Stimulated activated CD4-positive, alpha-beta T cell treated with anti-CD3 and anti-CD28 coated beads, Interleukin-4, amount 100 ng/mL, for 48 hours (primary cell): ENCODE data around the gene TUBA1C.
"Not testable (repeated sequence)": the region's sequence is repeated elsewhere in the genome, so short reads cannot be mapped to it uniquely, and the experiment has no call there.

ENCODE experiments used
- DNase-seq, 2 donors: peaks; one replicate each; pipeline ENCODE4 v3.0.0-alpha.2; 2020; ENCODE audit warnings: low read depth in 2 of 2

TUBA1C gene

DNA sequence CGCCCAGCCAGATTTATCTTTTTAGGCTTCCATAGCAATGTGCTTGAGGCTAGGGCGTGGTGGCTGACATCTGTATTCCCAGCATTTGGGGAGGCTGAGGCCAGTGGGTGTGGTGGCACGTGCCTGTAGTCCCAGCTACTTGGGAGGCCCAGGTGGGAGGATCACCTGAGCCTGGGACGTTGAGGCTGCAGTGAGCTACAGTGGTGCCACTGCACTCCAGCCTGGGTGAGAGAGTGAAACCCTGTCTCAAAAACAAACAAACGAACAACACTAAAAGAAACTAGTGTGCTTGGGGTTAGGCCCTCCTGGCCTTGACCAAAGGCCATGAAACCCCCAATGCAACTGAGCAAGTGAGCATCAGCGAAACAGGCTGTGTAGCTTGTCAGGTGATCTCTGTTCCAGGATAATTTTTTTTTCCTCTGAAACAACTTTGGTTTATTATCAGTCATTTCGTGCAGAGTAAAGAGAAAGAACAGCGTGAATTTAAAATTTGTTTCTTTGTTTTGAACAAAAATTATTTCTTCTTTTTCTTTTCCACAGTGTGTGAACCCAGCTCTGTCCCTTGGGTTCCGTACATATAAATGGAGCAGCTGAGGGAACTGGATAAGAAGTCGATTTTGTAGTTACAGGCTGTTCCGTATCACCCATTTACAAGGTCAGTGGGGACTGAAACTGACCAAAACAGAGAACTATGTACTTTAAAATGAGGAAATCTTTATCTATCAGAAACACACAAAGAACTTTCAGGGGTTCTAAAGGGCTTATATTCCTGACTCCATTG lies 8.8 kb upstream of the TUBA1C start:
- no peak for DNase-seq

DNA sequence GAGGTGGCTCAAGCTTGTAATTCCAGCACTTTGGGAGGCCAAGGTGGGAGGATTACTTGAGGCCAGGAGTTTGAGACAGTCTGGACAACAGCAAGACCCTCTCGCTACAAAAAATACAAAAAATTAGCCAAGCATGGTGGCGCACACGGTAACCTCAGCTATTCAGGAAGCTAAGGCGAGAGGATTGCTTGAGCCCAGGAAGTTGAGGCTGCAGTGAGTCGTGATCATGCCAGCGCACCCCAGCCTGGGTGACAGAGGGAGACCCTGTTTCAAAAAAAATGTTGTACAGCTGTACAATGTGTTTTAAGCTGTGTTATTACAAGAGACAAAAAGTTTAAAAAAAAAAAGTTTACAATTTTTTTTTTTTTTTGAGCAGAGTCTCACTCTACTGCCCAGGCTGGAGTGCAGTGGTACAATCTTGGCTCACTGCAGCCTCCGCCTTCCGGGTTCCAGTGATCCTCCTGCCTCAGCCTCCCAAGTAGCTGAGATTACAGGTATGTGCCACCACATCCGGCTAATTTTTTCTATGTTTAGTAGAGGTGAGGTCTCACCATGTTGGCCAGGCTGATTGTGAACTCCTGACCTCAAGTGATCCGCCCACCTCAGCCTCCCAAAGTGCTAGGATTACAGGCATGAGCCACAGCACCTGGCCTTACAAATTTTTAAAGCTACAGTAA lies 7.2 kb upstream of the TUBA1C start:
- not testable (repeated sequence) for DNase-seq

DNA sequence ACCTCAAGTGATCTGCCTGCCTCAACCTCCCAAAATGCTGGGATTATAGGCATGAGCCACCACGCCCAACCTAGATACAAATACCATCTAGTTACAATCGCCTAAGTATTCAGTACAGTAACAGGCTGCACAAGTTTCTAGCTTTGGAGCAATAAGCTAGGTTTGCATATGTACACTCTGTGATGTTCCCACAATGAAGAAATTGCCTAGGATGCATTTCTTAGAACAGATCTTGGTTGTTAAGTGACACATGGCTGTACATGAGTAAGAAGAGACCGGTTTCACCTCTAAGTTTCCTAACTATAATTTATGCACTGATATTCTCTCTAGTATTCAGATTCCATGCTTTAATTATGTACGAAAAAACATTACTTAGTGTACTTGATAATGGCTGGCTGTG lies 5.4 kb upstream of the TUBA1C start:
- no peak for DNase-seq

DNA sequence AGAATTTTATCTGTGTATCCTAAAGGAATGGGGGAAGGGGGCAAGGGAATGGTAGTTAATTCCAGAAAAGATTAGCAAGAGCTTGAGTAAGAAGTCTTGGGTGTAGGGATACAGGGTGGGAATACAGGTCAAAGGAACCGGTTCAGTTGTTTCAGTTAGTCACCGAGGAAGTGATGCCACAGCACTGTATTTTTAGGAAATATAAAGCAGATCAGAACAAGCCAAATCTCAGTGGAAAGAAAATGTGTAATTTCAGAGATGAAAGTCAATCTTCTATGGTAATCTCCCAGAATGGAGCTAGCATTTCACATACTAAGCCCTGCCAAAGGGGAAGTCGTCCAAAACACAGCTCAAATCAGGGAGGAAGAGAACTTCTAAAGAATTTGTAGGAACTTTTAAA lies 4.7 kb upstream of the TUBA1C start:
- no peak for DNase-seq

DNA sequence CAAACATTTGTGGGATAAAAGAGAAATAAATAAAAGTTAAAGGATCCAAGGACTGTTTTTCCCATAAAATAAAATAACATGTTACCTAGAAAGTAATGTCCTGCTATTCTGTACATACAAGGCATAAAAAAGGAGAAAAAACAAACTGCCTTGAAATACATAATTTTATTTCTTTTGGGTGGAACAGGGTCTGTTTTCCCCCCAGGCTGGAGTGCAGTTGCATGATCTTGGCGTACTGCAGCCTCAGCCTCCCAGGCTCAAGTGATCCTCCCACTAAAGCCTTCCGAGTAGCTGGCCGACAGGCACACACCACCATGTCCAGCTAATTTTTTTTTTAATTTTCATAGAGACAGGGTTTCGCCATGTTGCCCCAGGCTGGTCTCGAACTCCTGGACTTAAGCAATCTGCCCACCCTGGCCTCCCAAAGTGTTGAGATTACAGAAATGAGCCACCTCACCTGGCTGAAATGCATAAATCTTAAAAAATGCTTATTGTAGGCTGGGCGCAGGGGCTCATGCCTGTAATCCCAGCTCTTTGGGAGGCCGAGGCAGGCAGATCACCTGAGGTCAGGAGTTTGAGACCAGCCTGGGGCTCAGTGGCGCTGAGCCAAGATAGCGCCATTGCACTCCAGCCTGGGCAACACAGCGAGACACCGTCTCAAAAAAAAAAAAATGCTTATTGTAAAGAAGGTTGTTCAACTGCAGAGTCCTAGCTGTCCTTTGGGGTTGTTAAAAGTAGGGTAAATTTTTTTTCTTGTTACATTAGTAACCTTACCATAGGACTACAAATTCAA lies 4.1 kb upstream of the TUBA1C start:
- no peak for DNase-seq

DNA sequence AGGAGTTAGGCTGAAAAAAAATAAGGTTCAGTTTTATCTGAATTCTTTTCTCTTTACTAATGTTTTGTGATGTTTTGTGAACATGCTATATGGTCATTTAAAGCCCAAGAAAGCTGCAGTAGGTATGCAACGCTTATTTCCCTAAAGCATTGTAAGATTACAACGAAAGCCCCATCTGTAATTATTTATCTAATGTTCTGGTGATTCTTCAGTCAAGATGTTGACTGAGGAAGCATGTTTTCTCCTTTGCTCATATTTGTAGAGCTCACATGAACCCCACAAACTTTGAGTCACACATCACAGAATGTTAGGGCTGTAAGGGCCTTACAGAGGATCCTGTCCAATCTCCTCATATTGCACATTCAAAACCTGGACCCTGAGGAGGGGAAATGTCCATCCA lies 3.2 kb upstream of the TUBA1C start:
- no peak for DNase-seq

DNA sequence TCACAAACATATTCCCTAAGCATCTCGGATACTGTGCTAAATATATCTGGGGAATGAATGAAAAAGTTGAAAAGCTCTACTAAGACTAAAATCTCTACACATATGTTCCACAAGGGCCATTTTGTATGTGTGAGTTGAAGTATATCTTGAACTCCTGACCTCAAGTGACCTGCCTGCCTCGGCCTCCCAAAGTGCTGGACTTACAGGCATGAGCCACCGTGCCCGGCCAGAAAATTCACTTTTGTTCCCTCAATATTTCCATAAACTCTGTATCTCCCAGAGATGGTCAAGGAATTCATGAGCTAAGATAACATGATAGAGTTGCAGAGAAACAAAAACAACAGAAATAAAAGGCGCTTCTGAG lies 1.5 kb upstream of the TUBA1C start:
- no peak for DNase-seq

DNA sequence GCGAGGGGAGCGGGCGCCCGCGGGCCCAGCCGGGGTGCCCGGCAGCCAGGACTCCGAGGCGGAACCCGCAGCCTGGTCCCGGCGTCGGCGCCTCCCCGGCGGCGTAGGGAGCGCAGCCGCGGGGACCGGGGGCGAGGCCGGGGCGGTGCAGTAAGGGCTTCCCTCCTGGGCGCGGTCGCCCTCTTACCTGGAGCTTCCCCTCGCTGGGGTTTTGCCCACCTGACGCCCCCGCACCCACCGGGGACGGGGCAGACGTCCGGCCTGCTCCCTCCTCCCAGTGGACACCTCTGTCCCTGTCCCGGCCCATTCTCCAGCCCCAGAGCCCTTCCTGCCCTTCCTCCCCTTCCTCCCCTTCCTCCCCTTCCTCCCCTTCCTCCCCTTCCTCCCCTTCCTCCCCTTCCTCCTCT lies 413 bp upstream of the TUBA1C start:
- DNase-seq, result peak; percentile 37 to 39

DNA sequence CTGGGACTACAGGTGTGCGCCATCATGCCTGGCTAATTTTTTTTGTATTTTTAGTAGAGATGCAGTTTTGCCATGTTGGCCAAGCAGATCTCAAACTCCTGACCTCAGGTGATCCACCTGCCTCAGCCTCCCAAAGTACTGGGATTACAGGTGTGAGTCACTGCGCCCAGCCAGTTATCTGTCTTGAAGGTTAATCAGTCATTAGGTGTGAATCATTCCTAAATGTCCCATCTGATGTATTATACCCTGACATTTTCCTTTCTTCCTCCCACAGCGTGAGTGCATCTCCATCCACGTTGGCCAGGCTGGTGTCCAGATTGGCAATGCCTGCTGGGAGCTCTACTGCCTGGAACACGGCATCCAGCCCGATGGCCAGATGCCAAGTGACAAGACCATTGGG lies 4.3 kb downstream of the TUBA1C start:
- DNase-seq, result not testable (repeated sequence)

DNA sequence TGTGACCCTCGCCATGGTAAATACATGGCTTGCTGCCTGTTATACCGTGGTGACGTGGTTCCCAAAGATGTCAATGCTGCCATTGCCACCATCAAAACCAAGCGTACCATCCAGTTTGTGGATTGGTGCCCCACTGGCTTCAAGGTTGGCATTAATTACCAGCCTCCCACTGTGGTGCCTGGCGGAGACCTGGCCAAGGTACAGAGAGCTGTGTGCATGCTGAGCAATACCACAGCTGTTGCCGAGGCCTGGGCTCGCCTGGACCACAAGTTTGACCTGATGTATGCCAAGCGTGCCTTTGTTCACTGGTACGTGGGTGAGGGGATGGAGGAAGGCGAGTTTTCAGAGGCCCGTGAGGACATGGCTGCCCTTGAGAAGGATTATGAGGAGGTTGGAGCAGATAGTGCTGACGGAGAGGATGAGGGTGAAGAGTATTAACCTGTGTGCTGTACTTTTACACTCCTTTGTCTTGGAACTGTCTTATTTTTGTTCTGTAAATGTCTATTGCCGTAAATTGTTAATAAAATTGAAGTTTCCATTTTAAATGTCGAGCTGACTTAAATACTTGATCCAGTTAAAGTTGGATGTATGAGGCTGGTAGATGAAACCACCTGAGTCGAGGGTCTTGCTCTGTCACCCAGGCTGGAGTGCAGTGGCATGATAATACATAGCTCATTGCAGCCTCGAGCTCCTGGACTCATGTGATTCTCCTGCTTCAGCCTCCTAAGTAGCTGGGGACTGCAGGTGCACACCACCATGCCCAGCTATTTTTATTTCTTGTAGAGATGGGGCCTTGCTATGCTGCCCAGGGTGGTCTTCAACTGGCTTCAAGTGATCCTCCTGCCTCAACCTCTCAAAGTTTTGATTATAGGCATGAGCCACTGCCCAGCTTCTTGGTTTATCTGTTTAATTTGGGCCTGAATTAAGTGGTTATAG lies 8.2 kb downstream of the TUBA1C start:
- DNase-seq, result no peak

DNA sequence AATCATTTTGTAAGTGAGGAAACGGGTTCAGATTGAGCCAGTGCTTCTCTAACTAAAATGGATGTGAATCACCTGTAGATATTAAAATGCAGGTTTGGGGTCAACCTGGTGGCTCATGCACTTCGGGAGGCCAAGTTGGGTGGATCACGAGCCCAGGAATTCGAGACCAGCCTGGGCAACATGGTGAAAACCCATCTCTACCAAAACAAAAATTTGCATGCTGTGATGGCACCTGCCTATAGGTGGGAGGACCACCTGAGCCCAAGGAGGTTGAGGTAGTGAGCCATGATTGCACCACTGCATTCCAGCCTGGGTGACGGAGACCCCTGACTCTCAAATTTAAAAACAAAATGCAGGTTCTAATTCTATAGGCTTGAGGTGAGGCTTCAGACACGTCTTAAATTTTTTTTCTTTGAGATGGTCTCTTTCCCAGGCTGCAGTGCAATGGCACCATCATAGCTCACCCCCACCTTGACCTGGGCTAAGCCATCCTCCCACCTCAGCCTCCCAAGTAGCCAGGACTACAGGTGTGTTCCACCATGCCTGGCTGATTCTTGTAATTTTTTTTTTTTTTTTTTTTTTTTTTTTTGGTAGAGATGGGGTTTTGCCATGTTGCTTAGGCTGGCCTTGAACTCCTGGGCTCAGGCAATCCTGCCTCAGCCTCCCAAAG lies 9.0 kb downstream of the TUBA1C start:
- DNase-seq, result no peak

DNA sequence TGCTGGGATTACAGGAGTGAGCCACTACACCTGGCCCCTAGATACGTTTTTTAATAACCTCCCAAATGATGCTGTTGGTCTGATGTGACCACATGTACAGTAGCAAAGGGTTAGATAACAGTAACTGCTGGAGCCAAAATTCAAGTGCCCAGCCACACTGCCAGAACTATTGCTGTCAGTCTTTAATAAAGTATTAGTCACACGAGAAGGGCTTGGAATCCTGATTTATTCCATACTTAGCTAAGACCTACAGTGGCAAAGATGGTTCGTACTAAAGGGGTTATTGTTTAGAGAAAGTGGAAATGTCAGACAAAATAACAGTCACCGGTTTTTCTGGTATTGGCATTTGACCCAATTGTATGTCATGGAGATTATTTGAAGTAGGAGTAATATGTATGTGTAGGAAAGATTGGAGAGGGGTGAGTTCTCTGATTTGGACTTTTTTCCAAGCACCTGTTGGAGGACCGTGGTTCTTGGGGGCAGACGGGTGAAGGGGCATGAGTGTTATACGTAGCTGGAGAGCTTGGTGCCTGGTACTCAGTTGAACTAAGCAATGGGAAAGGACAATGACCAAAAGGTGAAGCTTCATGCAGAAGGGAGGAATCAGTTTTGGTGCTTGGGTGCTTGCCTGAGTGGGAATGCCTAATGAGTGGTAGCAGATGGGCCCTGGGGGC lies 9.7 kb downstream of the TUBA1C start:
- no peak for DNase-seq

DNA sequence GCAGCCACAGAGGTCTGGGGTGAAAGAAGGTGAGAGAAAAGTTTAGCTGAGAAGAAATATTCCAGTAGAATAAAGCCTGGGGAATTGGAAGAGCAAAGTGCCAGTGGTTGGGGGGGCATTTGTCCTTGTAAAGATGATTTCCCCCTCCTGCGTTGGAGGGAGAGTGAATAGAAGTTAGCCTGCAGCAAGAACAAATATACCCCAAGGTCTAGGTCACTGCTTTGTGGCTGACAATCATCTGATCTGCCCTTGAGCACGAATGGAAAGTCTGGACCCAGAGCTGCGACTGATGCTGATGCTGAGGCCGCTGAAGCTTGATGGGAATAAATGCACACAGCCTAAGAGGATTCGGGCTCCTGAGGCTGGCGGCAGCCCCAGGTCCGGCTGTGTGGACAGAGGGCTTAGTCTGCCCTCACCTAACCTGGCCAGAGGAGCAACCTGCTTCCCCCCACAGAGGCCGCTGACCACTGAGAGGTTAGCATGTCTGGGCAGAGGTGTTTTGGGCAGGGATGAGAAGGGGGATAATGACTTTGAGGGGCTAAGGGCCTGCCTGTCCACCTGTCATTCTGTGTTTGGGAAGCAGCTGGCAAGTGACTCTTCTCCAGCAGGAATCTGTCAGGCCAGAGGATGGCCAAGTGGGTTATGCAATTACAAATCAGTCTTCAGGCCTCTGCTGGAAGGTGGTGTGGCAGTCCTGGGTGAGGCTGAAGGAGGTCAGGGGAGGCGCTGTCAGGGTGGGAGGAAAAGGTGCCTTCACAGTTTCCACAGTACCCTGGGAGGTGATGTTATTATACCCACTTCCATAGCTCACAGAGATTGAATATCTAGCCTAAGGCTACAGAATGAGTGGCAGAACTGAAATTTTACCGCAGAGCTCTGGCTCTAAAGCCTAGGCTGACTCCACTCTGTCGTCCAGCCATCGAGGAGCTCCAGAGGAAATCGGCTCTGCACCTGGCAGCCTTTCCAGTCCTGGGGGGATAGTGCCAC lies 11.7 kb downstream of the TUBA1C start:
- no peak for DNase-seq

DNA sequence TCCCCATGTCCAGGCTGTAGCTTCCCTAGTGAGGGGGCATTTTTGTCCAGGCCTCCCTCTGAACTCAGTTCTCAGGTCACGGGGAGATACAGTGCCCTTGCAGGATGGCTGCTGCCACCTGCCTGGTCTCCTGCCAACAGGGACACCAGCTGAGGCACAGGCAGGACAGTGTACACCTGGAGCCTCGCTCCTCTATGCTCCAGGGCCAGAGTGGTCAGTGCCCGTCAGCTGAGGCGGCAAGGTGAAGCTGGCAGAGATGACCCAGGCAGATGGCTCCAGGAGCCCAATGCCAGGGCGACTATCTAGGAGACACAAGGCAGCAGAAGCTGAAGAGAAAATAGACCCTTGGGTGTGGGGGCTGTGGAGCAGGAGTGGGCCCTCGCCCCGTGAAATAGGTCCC lies 12.6 kb downstream of the TUBA1C start:
- no peak for DNase-seq

DNA sequence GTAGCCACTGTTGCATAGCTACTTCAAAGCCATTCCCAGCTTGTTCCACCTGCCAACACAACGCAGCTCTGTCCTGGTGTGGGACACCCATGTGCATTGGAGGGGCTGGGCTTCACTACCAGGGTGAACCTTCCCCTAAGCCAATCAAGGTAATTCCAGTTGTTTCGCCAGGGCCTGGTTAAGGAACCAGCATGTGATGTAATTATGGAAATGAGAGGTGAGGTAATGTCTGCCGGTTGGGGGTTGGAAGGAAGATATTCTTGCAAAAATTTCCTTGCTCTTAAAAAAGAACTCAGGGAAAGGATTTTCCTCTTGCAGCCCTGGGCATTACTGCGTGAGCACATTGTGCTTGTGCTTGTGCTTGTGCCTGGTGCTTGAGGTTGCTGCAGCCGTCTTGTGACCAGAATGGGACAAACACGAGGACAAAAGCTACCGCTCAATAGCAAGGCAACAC lies 14.9 kb downstream of the TUBA1C start:
- no peak for DNase-seq

DNA sequence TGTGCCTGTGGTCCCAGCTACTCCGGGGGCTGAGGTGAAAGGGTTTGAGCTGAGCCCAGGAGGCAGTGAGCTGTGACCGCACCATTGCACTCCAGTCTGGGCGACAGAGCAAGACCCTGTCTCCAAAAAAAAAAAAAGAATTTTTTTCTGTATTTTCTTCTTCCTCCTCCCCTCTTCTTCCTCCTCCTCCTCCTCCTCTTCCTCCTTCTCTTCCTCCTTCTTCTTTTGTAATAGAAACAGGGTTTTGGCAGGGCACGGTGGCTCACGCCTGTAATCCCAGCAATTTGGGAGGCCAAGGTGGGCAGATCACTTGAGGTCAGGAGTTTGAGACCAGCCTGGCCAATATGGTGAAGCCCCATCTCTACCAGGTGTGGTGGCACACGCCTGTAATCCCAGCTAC lies 15.7 kb downstream of the TUBA1C start:
- not testable (repeated sequence) for DNase-seq

DNA sequence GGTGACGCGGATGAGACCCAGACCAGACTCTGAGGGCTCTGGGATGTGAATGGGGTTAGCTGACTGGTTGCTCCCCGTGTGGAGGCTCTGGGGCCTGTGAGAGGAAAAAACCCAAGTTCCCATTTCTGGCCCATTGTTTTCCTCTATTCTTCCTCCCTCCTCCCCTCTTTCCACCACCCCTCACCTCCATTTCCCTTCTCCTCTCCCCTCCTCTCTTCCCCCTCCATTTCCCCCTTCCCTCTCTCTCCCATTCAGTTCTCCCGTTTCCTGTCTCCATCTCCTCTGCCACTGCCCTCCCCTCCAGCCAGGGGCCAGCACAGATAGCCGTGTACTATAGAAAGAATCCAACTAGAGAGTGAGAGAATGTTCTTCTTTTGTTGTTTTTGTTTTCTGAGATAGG lies 17.4 kb downstream of the TUBA1C start:
- no peak for DNase-seq

DNA sequence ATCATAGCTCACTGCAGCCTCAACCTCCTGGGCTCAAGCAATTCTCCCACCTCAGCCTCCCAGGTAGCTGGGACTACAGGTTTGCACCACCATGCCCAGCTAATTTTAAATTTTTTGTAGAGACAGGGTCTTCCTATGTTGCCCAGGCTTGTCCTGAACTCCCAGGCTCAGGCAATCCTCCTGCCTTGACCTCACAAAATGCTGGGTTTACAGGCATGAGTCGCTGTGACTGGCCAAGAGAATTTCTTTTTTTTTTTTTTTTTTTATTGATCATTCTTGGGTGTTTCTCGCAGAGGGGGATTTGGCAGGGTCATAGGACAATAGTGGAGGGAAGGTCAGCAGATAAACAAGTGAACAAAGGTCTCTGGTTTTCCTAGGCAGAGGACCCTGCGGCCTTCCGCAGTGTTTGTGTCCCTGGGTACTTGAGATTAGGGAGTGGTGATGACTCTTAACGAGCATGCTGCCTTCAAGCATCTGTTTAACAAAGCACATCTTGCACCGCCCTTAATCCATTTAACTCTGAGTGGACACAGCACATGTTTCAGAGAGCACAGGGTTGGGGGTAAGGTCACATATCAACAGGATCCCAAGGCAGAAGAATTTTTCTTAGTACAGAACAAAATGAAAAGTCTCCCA lies 18.0 kb downstream of the TUBA1C start:
- not testable (repeated sequence) for DNase-seq
